VCaP (cell line): ENCODE measurements around the gene BCKDHA.

Source experiments
- H3K27ac ChIP-seq: fragments of 450-650 bp; 2 replicates; pipeline ENCODE4 v1.5.1; 2017
- CTCF ChIP-seq: fragments of 450-650 bp; conservative IDR thresholded peaks from 2 replicates; pipeline ENCODE4 v1.5.1; 2017; ENCODE audit warnings: mild to moderate bottlenecking, moderate library complexity

The BCKDHA gene

GRCh38 chr19:41354343-41354953, 43.2 kb upstream of the BCKDHA start:
- TF ChIP-seq CTCF = no peak
- H3K27ac ChIP-seq = no peak overlapping the region

GRCh38 chr19:41355035-41355434, 42.6 kb upstream of the BCKDHA start:
- H3K27ac ChIP-seq = no peak overlapping the region
- TF ChIP-seq CTCF = no peak

GRCh38 chr19:41355802-41356201, 41.8 kb upstream of the BCKDHA start:
- TF ChIP-seq CTCF = no peak
- no peak overlapping the region for H3K27ac ChIP-seq

GRCh38 chr19:41356984-41357739, 40.5 kb upstream of the BCKDHA start:
- TF ChIP-seq CTCF = no peak
- H3K27ac ChIP-seq = no peak overlapping the region

GRCh38 chr19:41357746-41358145, 39.9 kb upstream of the BCKDHA start:
- TF ChIP-seq CTCF = no peak
- H3K27ac ChIP-seq = no peak overlapping the region

- H3K27ac ChIP-seq = no peak overlapping the region
- TF ChIP-seq CTCF = no peak
Observed at GRCh38 chr19:41359741-41360140, 37.9 kb upstream of the BCKDHA start.

GRCh38 chr19:41362143-41362847, 35.3 kb upstream of the BCKDHA start:
- H3K27ac ChIP-seq = no peak overlapping the region
- TF ChIP-seq CTCF = no peak
